Mesothelial cell of epicardium (in vitro differentiated cells): ENCODE results near the gene SH3BGR. TPM values are rescaled to one million over a fixed set of nuclear protein-coding genes. Genes with fewer than 3 reads are reported as not detected.
"Not testable (repeated sequence)": the region's sequence is repeated elsewhere in the genome, so short reads cannot be mapped to it uniquely, and the experiment has no call there.

Experiments
- DNase-seq, 2 experiments: peaks; one replicate each; pipeline ENCODE4 v3.0.0; 2021; ENCODE audit warnings: low spot score in 2 of 2; ENCODE audit not compliant: unreplicated experiment in 2 of 2
- H3K27ac Mint-ChIP-seq: 2 replicates; pipeline ENCODE4 v1.8.0; 2021; ENCODE audit warnings: mixed read lengths
- H3K27me3 Mint-ChIP-seq: 2 replicates; pipeline ENCODE4 v1.8.0; 2021; ENCODE audit warnings: low read depth, mixed read lengths
- H3K36me3 Mint-ChIP-seq: 2 replicates; pipeline ENCODE4 v1.8.0; 2021; ENCODE audit warnings: mixed read lengths
- H3K4me1 Mint-ChIP-seq: 2 replicates; pipeline ENCODE4 v1.8.0; 2021; ENCODE audit warnings: mixed read lengths
- H3K4me3 Mint-ChIP-seq: 2 replicates; pipeline ENCODE4 v1.8.0; 2021; ENCODE audit warnings: mild to moderate bottlenecking, moderate library complexity, mixed read lengths
- H3K9me3 Mint-ChIP-seq: 2 replicates; pipeline ENCODE4 v1.8.0; 2021; ENCODE audit warnings: mixed read lengths
- total RNA-seq: library from RNA; stranded (reverse); gene quantifications from 3 replicates; pipeline ENCODE4 v1.2.1, GENCODE V29; 2021
- TF ChIP-seq, protein P1 (sequence below): fragments of 200-600 bp; sonication (generic); IDR thresholded peaks from one replicate; pipeline ENCODE4 v1.5.0; 2021; ENCODE audit warnings: antibody characterized with exemption; ENCODE audit not compliant: unreplicated experiment

The SH3BGR gene
- 4.3 to 4.6 TPM (median 4.5 TPM) in 3 replicates for total RNA-seq

GRCh38 chr21:39451332-39452206, at the start of gene SH3BGR:
TSS of gene SH3BGR (plus strand) at chr21:39451970. CDS start at chr21:39452097, 127 bp downstream.
- Mint-ChIP-seq H3K4me1 (peaks cover 6% of the 10 kb centered on the region), H3K36me3 (no peaks in the 10 kb centered on the region), H3K27me3 (no peaks in the 10 kb centered on the region)

GRCh38 chr21:39406065-39406464, 45.7 kb upstream of the SH3BGR start:
- no peak for DNase-seq
- H3K9me3 Mint-ChIP-seq = peaks cover 7% of the 10 kb centered on the region
- no peaks in the 10 kb centered on the region for H3K4me1 Mint-ChIP-seq
- H3K4me3 Mint-ChIP-seq = no peak overlapping the region
- no peak overlapping the region for H3K27ac Mint-ChIP-seq
- H3K36me3 Mint-ChIP-seq = peaks cover 26% of the 10 kb centered on the region
- H3K27me3 Mint-ChIP-seq = no peaks in the 10 kb centered on the region
- TF ChIP-seq, protein P1, sequence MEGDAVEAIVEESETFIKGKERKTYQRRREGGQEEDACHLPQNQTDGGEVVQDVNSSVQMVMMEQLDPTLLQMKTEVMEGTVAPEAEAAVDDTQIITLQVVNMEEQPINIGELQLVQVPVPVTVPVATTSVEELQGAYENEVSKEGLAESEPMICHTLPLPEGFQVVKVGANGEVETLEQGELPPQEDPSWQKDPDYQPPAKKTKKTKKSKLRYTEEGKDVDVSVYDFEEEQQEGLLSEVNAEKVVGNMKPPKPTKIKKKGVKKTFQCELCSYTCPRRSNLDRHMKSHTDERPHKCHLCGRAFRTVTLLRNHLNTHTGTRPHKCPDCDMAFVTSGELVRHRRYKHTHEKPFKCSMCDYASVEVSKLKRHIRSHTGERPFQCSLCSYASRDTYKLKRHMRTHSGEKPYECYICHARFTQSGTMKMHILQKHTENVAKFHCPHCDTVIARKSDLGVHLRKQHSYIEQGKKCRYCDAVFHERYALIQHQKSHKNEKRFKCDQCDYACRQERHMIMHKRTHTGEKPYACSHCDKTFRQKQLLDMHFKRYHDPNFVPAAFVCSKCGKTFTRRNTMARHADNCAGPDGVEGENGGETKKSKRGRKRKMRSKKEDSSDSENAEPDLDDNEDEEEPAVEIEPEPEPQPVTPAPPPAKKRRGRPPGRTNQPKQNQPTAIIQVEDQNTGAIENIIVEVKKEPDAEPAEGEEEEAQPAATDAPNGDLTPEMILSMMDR = no peak

More at GRCh38 chr21:39451332-39452206, at the start of gene SH3BGR:
- H3K27ac Mint-ChIP-seq = peak within 1 kb of the TSS; percentile 12
- peak within 1 kb of the TSS; percentile 48 for H3K4me3 Mint-ChIP-seq
- DNase-seq = no peak
- H3K9me3 Mint-ChIP-seq = peaks cover 4% of the 10 kb centered on the region
- TF ChIP-seq, protein P1 = no peak

DNA sequence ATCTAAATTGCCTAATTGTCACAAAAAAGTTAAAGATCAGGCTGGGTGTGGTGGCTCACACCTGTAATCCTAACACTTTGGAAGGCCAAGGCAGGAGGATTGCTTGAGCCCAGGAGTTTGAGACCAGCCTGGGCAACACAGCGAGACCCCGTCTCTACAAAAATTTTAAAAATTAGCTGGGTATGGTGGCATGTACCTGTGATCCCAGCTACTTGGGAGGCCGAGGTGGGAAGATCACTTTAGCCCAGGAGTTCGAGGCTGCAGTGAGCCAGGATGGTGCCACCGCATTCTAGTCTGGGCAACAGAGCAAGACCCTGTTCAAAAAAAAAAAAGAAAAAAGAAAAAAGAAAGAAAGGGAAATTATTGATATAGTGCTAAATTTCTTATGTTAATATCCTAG, 32.6 kb upstream of the SH3BGR start:
- not testable (repeated sequence) for H3K27me3 Mint-ChIP-seq, H3K27ac Mint-ChIP-seq, H3K36me3 Mint-ChIP-seq, H3K9me3 Mint-ChIP-seq, DNase-seq, H3K4me3 Mint-ChIP-seq
- peaks cover 23% of the 10 kb centered on the region for H3K4me1 Mint-ChIP-seq

- Mint-ChIP-seq H3K27ac (peak overlapping the region; percentile 91), H3K36me3 (peaks cover 6% of the 10 kb centered on the region), H3K4me3 (peak overlapping the region; percentile 7)
Observed at GRCh38 chr21:39422527-39423241, 29.1 kb upstream of the SH3BGR start.

GRCh38 chr21:39429445-39429844, 22.3 kb upstream of the SH3BGR start:
- Mint-ChIP-seq H3K9me3 (no peaks in the 10 kb centered on the region), H3K27me3 (no peaks in the 10 kb centered on the region), H3K36me3 (no peaks in the 10 kb centered on the region), H3K4me1 (peaks cover 6% of the 10 kb centered on the region), H3K4me3 (no peak overlapping the region), H3K27ac (no peak overlapping the region)
- DNase-seq = no peak
- TF ChIP-seq, protein P1 = no peak

More at GRCh38 chr21:39422527-39423241, 29.1 kb upstream of the SH3BGR start:
- Mint-ChIP-seq H3K27me3 (no peaks in the 10 kb centered on the region), H3K9me3 (no peaks in the 10 kb centered on the region), H3K4me1 (peaks cover 25% of the 10 kb centered on the region)
- DNase-seq = no peak
- TF ChIP-seq, protein P1 = no peak

- TF ChIP-seq, protein P1 = no peak
- Mint-ChIP-seq H3K9me3 (no peaks in the 10 kb centered on the region), H3K27me3 (no peaks in the 10 kb centered on the region), H3K36me3 (no peaks in the 10 kb centered on the region), H3K27ac (no peak overlapping the region), H3K4me1 (peaks cover 4% of the 10 kb centered on the region), H3K4me3 (no peak overlapping the region)
- no peak for DNase-seq
Observed at GRCh38 chr21:39430016-39430415, 21.8 kb upstream of the SH3BGR start.
